ENCODE results near the gene CIROP. TPM values are rescaled to one million over a fixed set of nuclear protein-coding genes. Genes with fewer than 3 reads are reported as not detected.

CIROP gene
- total and polyA plus RNA-seq, 9 of the 15 experiments (the other 6 are each of a cell fraction or from before 2014, with no cell fraction given) = not detected

GRCh38 chr14:23054000-23054811 lies 50.6 kb downstream of the CIROP start:
- Histone ChIP-seq H2AFZ (ENCODE audit: low read depth, low read length) (no peak overlapping the region), H3K79me2 (ENCODE audit: control insufficient read depth, insufficient read depth, low read length) (no peaks in the 10 kb centered on the region; the same call in 2 of the 3 replicates), H3K27me3 (ENCODE audit: control insufficient read depth in 2 of 2, insufficient read depth in 2 of 2, low read length in 2 of 2) (no peaks in the 10 kb centered on the region), H3K4me3 (no peak overlapping the region), H3K9me1 (ENCODE audit: control insufficient read depth, insufficient read depth, low read length) (no peaks in the 10 kb centered on the region), H3K4me2 (ENCODE audit: insufficient read depth, low read length) (no peak overlapping the region), H3K9me3 (replicated peaks; ENCODE audit: control insufficient read depth, insufficient read depth, low read depth, low read length) (no peaks in the 10 kb centered on the region), H3K27ac (ENCODE audit: extremely low read depth, low read depth, low read length) (no peak overlapping the region), H3K36me3 (ENCODE audit: control insufficient read depth, insufficient read depth, low read length) (peaks cover 12% of the 10 kb centered on the region; the same call in 2 of the 3 replicates), H4K20me1 (replicated peaks; ENCODE audit: control insufficient read depth, insufficient read depth, low read length) (0 out of 2 replicates have a peak, but pooled peaks cover 2% of the 10 kb centered on the region), H3K9ac (ENCODE audit: insufficient read depth in 1 of 2, low read depth in 2 of 2, low read length in 2 of 2) (peak overlapping the region in 1 of 2 experiments; percentile 10; a peak in 1 of 4 replicates), H3K4me1 (replicated peaks in 1 of 2; ENCODE audit: control insufficient read depth in 2 of 2, insufficient read depth in 2 of 2, low read length in 2 of 2) (peaks cover 11 to 50% of the 10 kb centered on the region in 2 experiments)
- BruUV-seq (replicated peaks) = no TSS peak
- 0 out of 3 replicates have a peak, but pooled peaks have one; percentile 14 for ATAC-seq
- ChIA-PET CTCF (ENCODE audit: low intra/inter-chr PET ratio) (interaction anchor here (0.9 to 9.2 kb wide), 4 partner anchors 59 to 81 kb away, joined by 3 to 141 read pairs (median 26); no protein-coding TSS in a partner anchor), POLR2A (interaction anchor here (0.6 to 1.7 kb wide), 2 partner anchors 47 to 67 kb away, joined by 3 to 9 read pairs; no protein-coding TSS in a partner anchor)
- in situ Hi-C loops (cut with MboI) = loop anchor here (5.0 kb wide), 1 partner anchor 77 kb away; no protein-coding TSS in a partner anchor
- peak; percentile 88 for FAIRE-seq
- DNase-seq (ENCODE audit: extremely low read depth in 1 of 4, low spot score in 3 of 4) = peak; percentile 48 to 66 (median 61)
- WGBS (ENCODE audit: insufficient coverage, low coverage, missing lambda C conversion rate) = 49% methylated on average over 14 of the region's 17 CpGs
- intact Hi-C loops (cut with micrococcal nuclease) = no loop called here
- TF ChIP-seq MAFF (IDR thresholded peaks at IDR 0.05; ENCODE audit: low read length) (no peak), REST (IDR thresholded peaks at IDR 0.05; ENCODE audit: borderline replicate concordance) (peak; percentile 83), REST (CRISPR knock-in tag; IDR thresholded peaks at IDR 0.05; ENCODE audit: low read depth) (no peak), ATF2 (CRISPR knock-in tag; IDR thresholded peaks at IDR 0.05) (no peak), ARID1B (IDR thresholded peaks at IDR 0.05) (no peak), TCFL5 (CRISPR knock-in tag; conservative IDR thresholded peaks at IDR 0.05) (no peak), NFYB (IDR thresholded peaks at IDR 0.05; ENCODE audit: extremely low read depth, insufficient read length) (no peak), DEAF1 (CRISPR knock-in tag; IDR thresholded peaks at IDR 0.05) (peak; percentile 63; the same call in 1 of the 2 replicates), FOSL1 (tag; conservative IDR thresholded peaks at IDR 0.05) (no peak)

Measured in K562 (cell line).